Activated CD8-positive, alpha-beta memory T cell treated with anti-CD3 and anti-CD28 coated beads, Interleukin-2, amount 50 U/mL, for 24 hours (primary cell): ENCODE data around the gene C3orf62.
"Not testable (repeated sequence)": the region's sequence is repeated elsewhere in the genome, so short reads cannot be mapped to it uniquely, and the experiment has no call there.

ENCODE experiments used
- DNase-seq: peaks from one replicate; pipeline ENCODE4 v3.0.0-alpha.2; 2020; ENCODE audit errors: extremely low read depth

C3orf62 gene

GRCh38 chr3:49269443-49270155, 7.4 kb downstream of the C3orf62 start:
- DNase-seq: no peak

DNA sequence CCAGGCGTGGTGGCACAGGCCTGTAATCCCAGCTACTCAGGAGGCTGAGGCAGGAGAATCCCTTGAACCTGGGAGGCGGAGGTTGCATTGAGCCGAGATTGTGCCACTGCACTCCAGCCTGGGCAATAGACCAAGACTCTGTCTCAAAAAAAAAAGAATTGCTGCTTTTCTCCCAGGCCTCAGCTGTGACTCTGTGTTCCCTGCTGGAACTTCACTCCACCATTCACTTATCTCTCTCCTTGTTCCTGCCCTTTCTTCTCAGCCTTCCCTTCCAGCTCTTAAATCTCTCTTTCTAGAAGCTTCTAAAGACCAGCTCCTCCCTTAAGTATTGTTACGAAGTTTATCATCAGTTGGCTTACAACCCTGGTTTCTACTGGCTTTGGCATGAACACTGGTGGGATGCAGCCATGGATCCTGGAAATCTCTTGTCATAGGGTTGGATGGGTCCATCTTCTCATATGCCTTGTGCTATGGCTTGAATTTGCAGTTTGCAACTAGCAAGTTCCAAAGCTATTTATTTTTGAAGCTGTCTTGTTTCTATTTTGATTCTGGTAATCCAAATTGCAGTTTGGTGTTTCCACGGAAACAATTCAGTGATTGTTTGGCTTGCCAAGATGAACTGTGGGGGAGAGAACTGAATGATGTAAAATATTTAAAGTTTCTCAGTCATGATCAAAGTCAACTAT, 10.5 kb downstream of the C3orf62 start:
- no peak for DNase-seq

DNA sequence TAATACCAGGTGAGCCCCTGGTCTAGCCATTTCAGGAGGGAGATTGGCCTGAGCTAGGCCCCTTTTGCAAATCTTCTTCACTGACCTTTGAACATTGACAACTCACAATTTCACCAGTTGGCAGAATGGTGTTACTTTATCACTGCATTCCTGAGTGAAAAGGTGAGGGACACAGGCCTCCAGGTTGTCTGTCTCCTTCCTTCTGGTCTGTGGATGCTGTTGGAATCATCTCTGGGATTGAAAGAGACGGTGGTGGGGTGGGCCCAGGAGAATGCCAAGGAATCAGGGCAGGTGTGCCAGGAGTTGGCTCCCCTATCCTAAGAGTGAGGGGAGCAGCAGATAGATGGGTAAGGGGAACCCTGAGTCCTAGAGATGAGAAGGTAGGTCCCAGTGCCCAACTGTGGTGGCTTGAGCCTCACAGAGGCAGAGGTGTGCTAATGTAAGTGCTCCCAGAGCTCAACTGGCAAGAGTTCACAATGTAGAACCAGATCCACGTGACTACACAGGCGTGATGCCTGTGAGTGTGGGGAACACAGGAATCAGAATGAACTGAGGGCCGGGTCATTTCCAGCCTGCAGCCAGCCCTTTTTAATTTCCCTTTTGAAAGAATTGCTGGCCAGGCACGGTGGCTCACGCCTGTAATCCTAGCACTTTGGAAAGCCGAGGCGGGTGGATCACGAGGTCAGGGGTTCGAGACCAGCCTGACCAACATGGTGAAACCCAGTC, 11.2 kb downstream of the C3orf62 start:
- DNase-seq: no peak

- DNase-seq: no peak
Measured at GRCh38 chr3:49263159-49263889, 13.7 kb downstream of the C3orf62 start.

DNA sequence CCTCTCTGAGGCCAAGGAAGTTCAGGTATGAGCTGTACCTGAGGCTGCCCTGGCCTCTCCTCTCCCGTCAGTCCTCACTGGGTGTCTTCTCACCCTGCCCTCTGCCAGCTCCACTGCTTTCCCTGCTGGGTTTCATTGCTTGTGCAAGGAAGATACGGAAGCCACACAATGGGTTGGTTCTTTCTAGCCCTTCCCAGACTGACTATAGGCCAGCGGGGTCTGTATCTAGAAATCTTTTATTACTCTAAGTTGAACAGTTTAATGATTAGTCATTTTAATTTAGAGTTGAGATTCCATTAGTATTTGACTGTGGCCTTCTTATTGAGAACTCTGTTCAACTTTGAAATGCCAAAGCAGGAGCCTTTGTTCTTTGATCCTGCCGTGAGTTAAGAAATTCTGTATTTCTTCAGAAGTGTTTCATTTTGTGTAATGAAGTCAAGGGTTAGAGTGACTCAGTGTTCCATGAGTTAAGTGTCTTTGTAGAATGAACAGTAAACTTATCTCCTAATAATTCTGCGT, 16.2 kb downstream of the C3orf62 start:
- no peak for DNase-seq

GRCh38 chr3:49257187-49257586, 19.8 kb downstream of the C3orf62 start:
- DNase-seq: no peak

DNA sequence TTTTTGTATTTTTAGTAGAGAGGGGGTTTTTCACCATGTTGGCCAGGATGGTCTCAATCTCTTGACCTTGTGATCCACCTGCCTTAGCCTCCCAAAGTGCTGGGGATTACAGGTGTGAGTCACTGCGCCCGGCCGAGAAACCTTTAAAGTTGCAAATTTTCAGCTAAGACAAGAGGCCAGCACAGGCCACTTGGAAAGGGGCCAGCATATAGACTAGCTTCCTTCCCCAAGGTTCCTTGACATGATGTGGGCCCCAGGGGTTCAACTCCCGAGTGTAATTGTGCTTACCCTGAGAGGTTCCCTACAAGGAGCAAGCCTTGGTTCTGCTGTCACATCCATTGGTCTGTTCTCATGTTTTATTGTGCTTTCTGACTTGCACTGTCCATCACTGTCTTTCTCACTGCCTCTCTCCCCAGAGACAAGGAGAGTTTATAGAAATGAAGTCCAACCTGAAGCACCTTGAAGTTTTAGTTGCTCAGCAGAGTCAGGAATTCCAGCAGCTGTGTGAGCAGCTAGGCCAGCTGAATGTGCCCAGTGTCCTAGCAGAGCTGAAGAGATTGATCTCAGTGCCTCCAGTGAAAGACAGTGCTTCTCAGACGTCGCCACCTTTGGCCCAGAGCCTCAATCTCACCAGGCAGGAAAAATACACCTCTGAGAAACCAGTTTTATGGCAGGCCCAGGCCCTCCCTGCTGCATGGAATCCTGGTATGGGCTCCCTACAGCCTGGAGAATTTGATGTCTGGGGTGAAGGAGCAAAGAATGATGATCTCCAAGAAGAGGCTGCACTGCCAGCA, 21.1 kb downstream of the C3orf62 start:
- no peak for DNase-seq

DNA sequence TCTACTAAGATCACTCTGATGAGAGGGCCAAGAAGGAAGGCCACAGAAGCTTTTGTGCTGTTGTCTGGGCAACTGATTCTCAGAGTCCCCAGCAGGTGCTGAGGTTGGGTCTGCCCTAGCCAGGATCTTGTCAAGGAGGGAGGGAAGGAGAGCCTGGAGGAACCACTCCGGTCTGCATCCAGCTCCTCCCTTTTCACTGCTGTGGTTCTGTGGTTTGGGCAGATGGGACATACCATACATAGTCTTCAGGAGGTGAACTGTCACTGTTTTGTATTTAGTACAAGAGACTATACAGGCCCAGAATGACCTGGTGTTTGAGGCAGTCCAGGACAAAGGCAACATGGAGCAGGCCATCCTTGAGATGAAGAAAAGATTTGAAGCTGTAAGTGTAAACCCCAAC, 21.9 kb downstream of the C3orf62 start:
- no peak for DNase-seq

DNA sequence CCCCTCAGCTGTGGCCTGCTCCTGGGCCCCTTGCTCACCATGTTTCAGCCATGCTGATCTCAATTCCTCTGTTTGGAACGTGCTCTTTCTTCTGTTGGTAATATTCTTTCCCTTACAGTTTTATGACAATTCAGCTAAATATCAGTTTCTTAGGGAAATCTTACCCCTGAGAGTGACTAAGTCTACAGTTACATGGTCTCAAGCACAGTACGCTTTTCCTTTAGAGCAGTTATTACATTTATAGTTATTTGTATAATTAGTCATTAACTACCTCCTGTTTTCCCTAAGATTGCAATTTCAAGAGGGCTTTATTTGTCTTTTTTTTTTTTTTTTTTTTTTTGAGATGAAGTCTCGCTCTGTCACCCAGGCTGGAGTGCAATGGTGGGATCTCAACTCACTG, 23.5 kb downstream of the C3orf62 start:
- DNase-seq: no peak

DNA sequence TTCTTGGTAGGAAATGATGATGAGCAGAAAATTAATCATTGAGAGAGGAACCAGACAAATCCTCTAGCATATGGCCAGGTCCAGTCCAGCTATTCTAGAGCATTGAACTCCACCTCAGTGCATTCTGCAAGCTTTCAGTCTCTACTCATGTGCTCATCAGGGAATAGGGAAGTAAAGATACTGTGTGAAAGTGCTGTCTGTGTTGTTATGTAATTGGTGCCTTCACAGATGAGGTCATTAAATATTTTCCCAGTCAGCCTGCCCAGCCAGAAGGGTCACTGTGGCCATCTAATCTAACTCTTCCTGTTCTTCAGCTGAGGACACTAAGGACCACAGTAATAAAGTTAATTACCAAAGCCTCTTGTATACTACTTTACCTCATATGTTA, 28.2 kb downstream of the C3orf62 start:
- DNase-seq: no peak

- DNase-seq: no peak
Measured at GRCh38 chr3:49244581-49245205, 32.3 kb downstream of the C3orf62 start.

- not testable (repeated sequence) for DNase-seq
Measured at GRCh38 chr3:49240091-49240490, 36.9 kb downstream of the C3orf62 start.

- no peak for DNase-seq
Measured at GRCh38 chr3:49238274-49239127, 38.5 kb downstream of the C3orf62 start.

- no peak for DNase-seq
Measured at GRCh38 chr3:49237344-49237743, 39.7 kb downstream of the C3orf62 start.

DNA sequence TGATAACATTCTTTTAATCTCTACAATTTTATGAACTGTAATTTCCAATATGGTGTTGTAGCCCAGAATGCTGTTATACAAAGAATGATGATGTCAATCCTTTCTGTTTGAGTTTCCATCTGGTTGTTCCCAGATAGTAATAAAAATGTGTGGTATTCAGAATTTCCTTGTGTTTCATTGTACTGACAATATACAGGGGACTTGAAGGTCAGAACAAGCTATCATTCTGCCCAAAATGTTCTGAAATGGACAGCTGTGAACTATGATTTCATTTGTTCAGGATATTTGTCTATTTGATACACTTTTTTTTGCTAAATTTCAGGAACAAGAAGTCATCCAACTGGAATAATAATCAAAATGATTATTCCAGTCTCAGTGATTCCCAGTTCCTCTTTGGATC, 40.8 kb downstream of the C3orf62 start:
- DNase-seq: no peak

DNA sequence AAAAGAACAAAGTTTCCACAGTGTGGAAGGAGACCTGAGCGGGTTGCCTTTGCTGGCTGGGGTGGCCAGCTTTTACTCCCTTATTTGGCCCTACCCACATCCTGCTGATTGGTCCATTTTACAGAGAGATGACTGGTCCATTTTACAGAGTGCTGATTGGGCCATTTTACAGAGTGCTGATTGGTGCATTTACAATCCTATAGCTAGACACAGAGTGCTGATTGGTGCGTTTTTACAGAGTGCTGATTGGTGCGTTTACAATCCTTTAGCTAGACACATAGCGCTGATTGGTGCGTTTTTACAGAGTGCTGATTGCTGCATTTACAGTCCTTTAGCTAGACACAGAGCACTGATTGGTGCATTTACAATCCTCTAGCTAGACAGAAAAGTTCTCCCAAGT, 48.2 kb downstream of the C3orf62 start:
- DNase-seq: not testable (repeated sequence)

DNA sequence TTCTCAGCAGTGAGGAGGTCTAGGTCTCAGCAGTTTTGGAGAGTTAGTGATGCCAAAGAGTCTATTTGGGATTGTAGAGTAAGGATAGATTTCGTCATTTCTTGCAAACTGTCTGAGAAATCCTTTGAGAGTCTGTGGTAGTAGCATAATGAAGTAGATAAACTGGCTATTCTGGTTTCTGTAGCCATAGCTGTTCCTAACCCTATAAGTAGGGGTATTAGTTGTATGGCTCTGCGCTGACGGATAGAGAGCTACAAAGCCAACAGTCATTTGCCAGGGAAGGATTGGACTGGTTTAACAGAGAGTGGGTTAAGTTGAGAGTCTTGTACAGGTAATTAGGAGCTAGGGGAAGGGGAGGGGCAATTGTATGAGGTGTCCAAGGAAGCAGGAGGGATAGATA, 55.0 kb downstream of the C3orf62 start:
- DNase-seq: no peak

DNA sequence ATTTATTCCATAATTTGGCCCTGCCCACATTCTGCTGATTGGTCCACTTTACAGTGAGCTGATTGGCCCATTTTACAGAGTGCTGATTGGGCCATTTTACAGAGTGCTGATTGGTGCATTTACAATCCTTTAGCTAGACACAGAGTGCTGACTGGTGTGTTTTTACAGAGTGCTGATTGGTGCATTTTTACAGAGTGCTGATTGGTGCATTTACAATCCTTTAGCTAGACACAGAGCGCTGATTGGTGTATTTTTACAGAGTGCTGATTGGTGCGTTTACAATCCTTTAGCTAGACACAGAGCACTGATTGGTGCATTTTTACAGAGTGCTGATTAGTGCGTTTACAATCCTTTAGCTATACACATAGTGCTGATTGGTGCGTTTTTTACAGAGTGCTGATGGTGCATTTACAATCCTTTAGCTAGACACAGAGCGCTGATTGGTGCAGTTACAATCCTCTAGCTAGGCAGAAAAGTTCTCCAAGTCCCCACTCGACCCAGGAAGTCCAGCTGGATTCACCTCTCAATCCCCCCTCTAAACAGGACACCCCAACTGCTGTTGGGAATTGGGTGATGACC, 56.0 kb downstream of the C3orf62 start:
- not testable (repeated sequence) for DNase-seq

- no peak for DNase-seq
Measured at GRCh38 chr3:49219132-49219531, 57.9 kb downstream of the C3orf62 start.
